ENCODE measurements around the gene RPL29.

- TF ChIP-seq POLR2A (IDR thresholded peaks at IDR 0.05; ENCODE audit: low read depth) (no peak), CTCF (IDR thresholded peaks at IDR 0.05) (no peak), POLR2AphosphoS5 (IDR thresholded peaks at IDR 0.05) (no peak), EP300 (IDR thresholded peaks at IDR 0.05) (no peak)
These were observed 11.1 kb upstream of the RPL29 start for GRCh38 chr3:52006820-52007133.

All from esophagus muscularis mucosa (tissue), 4 donors.